ENCODE data around the gene ASMT.

DNA sequence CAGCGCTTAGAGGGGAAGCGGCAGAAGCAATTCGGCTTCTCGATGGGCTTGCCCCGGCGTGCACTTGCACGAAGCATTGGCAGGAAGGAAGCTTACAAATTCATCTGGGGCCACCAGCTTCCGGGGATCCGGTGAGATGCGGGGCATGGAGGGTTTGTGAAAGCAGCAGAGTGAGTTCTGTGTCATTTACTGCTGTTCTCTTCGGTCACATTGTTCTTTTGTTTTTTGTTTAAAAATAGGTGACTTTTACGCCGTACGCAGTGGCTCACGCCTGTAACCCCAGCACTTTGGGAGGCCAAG, 47.0 kb downstream of the ASMT start:
- TF ChIP-seq GATA3 (IDR thresholded peaks at IDR 0.05; ENCODE audit: low read depth, low read length) (no peak), GATA2 (IDR thresholded peaks at IDR 0.05; ENCODE audit: low read depth, low read length) (no peak)

Measured in SH-SY5Y (cell line).